ENCODE data around the gene SESN1.
A peak's percentile ranks its signal among the peaks of the same experiment; 100 is the strongest.

Gene SESN1

DNA sequence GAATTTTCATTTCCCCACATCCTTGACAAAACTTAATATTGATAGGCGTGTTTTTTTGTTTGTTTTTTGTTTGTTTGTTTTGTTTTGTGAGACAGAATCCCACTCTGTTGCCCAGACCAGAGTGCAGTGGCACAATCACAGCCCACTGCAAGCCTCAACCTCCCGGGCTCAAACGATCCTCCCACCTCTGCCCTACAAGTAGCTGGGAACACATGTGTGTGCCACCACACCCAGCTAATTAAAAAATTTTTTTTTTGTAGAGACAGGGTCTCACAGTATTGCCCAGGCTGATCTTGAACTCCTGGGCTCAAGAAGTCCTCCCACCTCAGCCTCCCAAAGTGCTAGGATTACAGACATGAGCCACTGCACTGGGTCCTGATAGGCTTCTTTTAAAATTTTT, 9.9 kb upstream of the SESN1 start:
- TF ChIP-seq, protein P1, sequence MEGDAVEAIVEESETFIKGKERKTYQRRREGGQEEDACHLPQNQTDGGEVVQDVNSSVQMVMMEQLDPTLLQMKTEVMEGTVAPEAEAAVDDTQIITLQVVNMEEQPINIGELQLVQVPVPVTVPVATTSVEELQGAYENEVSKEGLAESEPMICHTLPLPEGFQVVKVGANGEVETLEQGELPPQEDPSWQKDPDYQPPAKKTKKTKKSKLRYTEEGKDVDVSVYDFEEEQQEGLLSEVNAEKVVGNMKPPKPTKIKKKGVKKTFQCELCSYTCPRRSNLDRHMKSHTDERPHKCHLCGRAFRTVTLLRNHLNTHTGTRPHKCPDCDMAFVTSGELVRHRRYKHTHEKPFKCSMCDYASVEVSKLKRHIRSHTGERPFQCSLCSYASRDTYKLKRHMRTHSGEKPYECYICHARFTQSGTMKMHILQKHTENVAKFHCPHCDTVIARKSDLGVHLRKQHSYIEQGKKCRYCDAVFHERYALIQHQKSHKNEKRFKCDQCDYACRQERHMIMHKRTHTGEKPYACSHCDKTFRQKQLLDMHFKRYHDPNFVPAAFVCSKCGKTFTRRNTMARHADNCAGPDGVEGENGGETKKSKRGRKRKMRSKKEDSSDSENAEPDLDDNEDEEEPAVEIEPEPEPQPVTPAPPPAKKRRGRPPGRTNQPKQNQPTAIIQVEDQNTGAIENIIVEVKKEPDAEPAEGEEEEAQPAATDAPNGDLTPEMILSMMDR (IDR thresholded peaks at IDR 0.05; ENCODE audit: low read depth, low read length, missing control alignments) = no peak
- no peak overlapping the region for H3K4me3 ChIP-seq (ENCODE audit: low read depth, low read length)
- no peak for DNase-seq (ENCODE audit: low read depth)

DNA sequence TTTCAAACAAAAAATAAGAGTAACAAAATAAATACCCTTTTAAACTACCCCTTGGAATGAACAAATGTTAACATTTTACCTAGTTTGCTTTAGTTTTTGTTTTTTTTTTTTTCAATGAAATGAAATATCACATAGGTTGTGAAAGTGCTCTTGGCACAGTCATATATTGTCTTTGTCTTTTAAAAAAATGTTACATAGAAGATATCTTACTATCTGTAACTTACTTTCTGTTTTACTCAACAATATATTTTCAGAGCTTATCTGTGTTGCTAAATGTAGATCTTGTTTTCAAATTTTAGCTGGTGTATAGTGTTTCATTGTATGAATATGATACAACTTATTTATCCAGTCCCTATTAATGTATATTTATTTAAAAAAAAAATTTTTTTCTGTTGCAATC, 9.3 kb upstream of the SESN1 start:
- no peak for DNase-seq (ENCODE audit: low read depth)
- no peak overlapping the region for H3K4me3 ChIP-seq (ENCODE audit: low read depth, low read length)
- TF ChIP-seq, protein P1 (IDR thresholded peaks at IDR 0.05; ENCODE audit: low read depth, low read length, missing control alignments) = no peak

DNA sequence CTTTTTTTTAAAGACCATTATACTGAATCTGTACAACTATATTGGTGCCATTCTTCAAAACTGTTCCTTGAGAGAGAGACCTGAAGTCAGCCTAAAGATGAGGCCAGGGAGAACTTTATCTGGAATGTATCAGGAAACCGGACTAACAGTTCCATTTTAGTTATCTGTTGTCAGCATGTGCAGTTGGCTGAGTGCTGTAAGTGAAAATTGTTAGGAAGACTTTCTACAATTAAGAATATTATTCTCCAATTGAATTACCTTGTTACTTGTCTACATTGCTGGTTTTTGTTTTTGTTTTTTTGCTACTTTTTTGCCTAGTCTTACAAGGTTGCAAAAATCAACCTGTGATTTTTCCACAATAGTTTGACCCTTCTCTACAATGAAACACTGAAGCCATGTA, 8.1 kb upstream of the SESN1 start:
- no peak overlapping the region for H3K4me3 ChIP-seq (ENCODE audit: low read depth, low read length)
- DNase-seq (ENCODE audit: low read depth) = no peak
- TF ChIP-seq, protein P1 (IDR thresholded peaks at IDR 0.05; ENCODE audit: low read depth, low read length, missing control alignments) = no peak

DNA sequence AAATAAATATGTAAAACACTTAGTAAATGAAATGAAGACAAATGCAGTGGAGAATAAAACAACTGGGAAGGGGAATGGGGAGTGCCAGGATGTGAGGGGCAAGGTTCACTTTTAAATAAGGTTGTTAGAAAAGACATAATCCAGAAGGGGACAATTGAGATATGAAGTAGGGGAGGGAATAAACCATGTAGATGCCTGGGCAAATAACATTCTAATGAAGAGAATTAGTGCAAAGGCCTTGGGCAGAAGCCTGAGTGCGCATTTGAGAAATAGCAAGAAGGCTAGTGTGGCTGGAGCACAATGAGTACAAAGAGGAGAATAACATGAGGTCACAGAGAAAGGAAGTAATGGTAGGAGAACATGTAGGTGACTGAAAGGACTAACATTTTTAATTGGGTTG, 3.0 kb upstream of the SESN1 start:
- TF ChIP-seq, protein P1 (IDR thresholded peaks at IDR 0.05; ENCODE audit: low read depth, low read length, missing control alignments) = no peak
- no peak overlapping the region for H3K4me3 ChIP-seq (ENCODE audit: low read depth, low read length)
- no peak for DNase-seq (ENCODE audit: low read depth)

DNA sequence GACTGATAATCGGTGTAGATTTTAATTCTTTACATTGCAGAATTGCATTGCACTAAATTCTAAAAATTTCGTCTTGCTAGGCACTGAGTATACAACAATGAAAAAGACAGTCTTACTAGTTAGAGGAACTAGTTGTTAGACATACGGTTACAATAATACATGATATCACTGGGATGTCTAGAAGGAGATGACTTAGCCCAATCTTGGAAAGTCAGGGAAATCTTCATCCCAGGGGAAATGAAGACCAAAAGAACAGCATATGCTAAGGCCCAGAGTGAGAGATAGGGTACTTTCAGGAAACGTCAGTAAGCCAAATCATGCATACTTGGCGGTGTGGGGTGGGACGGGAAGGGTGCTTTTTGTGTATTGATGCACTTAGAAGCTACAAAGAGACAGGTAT, 1.6 kb upstream of the SESN1 start:
- TF ChIP-seq, protein P1 (IDR thresholded peaks at IDR 0.05; ENCODE audit: low read depth, low read length, missing control alignments) = no peak
- no peak for DNase-seq (ENCODE audit: low read depth)

DNA sequence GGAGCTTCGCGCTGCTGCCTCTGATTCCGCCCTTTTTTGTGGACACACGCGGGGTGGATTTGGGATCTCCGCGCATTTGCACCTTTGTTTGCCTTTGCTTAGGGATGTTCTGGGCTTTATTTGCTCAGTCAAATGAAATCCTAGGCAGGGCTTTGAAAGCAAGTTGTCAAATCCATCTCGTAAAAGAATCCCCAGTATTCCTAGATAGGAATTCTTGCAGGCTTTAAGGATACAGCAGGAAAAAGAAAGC, 1.1 kb upstream of the SESN1 start:
- TF ChIP-seq, protein P1 (IDR thresholded peaks at IDR 0.05; ENCODE audit: low read depth, low read length, missing control alignments) = no peak
- no peak for DNase-seq (ENCODE audit: low read depth)
- H3K4me3 ChIP-seq (ENCODE audit: low read depth, low read length) = peak overlapping the region; percentile 72

More for the DNA sequence above, 1.6 kb upstream of the SESN1 start:
- H3K4me3 ChIP-seq (ENCODE audit: low read depth, low read length) = peak overlapping the region; percentile 72

DNA sequence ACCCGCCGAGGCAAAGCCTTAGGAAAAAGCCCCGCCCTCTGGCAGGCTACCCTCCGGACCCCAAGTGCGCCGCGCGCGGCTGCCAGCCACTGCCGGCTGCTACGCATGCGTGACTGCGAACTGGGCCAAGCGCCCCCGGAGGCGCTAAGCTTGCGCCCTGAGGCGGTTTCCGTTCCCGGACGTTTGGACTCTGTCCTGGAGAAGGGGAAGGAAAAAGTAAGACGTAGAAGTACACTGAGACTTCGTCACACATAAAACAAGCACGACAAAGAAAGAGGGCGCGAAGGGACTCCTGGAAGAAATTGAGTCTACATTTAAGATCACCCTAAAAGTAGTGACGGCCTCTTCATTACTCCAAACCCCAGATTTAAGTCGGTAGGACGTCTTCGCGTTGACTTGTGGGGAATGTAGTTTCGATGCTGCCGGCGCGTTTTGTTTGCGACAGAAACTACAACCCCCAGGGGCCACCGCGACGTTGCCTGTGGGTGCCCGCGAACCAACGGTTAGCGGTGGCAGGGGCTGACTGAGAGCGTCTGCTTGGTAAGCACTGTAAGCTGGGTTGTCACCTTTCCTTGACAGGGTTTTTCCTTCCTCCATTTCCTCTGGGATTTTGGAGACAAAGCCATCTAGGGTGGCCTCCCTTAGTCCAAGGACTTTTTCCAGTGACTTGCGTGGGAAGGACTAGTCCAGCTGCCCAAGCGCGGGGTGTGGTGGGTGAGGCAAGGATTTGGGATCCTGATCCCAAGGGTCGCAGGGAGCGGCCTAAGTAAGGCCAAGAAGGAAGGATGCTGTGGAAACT, 589 bp upstream of the SESN1 start, which contains the start of gene CEP57L1:
Gene CEP57L1 (plus strand): TSS at position 472 of the 799 bp plus-strand sequence. CDS start 49,715 bp downstream, outside the sequence.
- peak within 1 kb of the TSS; percentile 72 for H3K4me3 ChIP-seq (ENCODE audit: low read depth, low read length)
- peak; percentile 93 for DNase-seq (ENCODE audit: low read depth)
- TF ChIP-seq, protein P1 (IDR thresholded peaks at IDR 0.05; ENCODE audit: low read depth, low read length, missing control alignments) = no peak

Measured in GM12864 (cell line).